GM12891 (cell line): ENCODE measurements around the gene SETBP1.

ENCODE experiments used
- POLR2A ChIP-seq: IDR thresholded peaks from 2 replicates; pipeline ENCODE4 v1.6.1; 2011; ENCODE audit warnings: low read depth, low read length, control low read depth
- POLR2AphosphoS5 ChIP-seq: IDR thresholded peaks from 2 replicates; pipeline ENCODE4 v1.6.1; 2011; ENCODE audit warnings: low read depth, low read length, control low read depth

- TF ChIP-seq POLR2A (no peak), POLR2AphosphoS5 (no peak)
These were observed 196.1 kb downstream of the SETBP1 start for GRCh38 chr18:44876755-44877154.
